ACHN (cell line): Measurements from ENCODE around the gene RNF220.
"Not testable (repeated sequence)": the region's sequence is repeated elsewhere in the genome, so short reads cannot be mapped to it uniquely, and the experiment has no call there.

ENCODE experiments used
- DNase-seq: peaks from one replicate; pipeline ENCODE4 v3.0.0-alpha.2; 2015
- in situ Hi-C: cut with HindIII; loops from 2 replicates; pipeline ENCODE4 v1.10.0; 2017; ENCODE audit warnings: low sequenced_read_pairs, low pct_ligation_motif_present, low pct_unique_long_range_greater_than_20kb

RNF220 gene

GRCh38 chr1:44476891-44477290, 71.8 kb downstream of the RNF220 start:
- in situ Hi-C loops = no loop called here
- DNase-seq = no peak

GRCh38 chr1:44481701-44482100, 76.6 kb downstream of the RNF220 start:
- DNase-seq = no peak
- in situ Hi-C loops = no loop called here

GRCh38 chr1:44483089-44483874, 78.2 kb downstream of the RNF220 start:
- in situ Hi-C loops = no loop called here
- DNase-seq = no peak

- in situ Hi-C loops = no loop called here
- DNase-seq = no peak
Measured at GRCh38 chr1:44484155-44484688, 79.2 kb downstream of the RNF220 start.

GRCh38 chr1:44485229-44485933, 80.3 kb downstream of the RNF220 start:
- DNase-seq = no peak
- in situ Hi-C loops = no loop called here

- in situ Hi-C loops = no loop called here
- no peak for DNase-seq
Measured at GRCh38 chr1:44485934-44486460, 80.9 kb downstream of the RNF220 start.

GRCh38 chr1:44489481-44489880, 84.4 kb downstream of the RNF220 start:
- in situ Hi-C loops = no loop called here

GRCh38 chr1:44496541-44497171, 91.6 kb downstream of the RNF220 start:
- in situ Hi-C loops = no loop called here
- no peak for DNase-seq

More at GRCh38 chr1:44489481-44489880, 84.4 kb downstream of the RNF220 start:
- DNase-seq = no peak

GRCh38 chr1:44497422-44498170, 92.5 kb downstream of the RNF220 start:
- DNase-seq = no peak
- in situ Hi-C loops = no loop called here

- in situ Hi-C loops = no loop called here
- DNase-seq = no peak
Measured at GRCh38 chr1:44499306-44499705, 94.3 kb downstream of the RNF220 start.

- in situ Hi-C loops = no loop called here
- DNase-seq = peak; percentile 37
Measured at GRCh38 chr1:44500181-44501046, 95.4 kb downstream of the RNF220 start.

GRCh38 chr1:44501047-44501890, 96.2 kb downstream of the RNF220 start:
- DNase-seq = no peak
- in situ Hi-C loops = no loop called here

- DNase-seq, in situ Hi-C loops: not testable (repeated sequence)
Measured at GRCh38 chr1:44502823-44503222, 97.8 kb downstream of the RNF220 start.

- in situ Hi-C loops = no loop called here
- DNase-seq = no peak
Measured at GRCh38 chr1:44503625-44504024, 98.6 kb downstream of the RNF220 start.

GRCh38 chr1:44505210-44505993, 100.3 kb downstream of the RNF220 start:
- DNase-seq = no peak
- in situ Hi-C loops = no loop called here
